Liver (tissue), 9 donors: ENCODE data around the gene DYRK3. TPM values are rescaled to one million over a fixed set of nuclear protein-coding genes. Genes with fewer than 3 reads are reported as not detected.

Experiments used
- DNase-seq: peaks from one replicate; pipeline ENCODE4 v3.0.0-alpha.2; 2017; ENCODE audit warnings: low spot score
- H3K27ac ChIP-seq, 2 donors: one replicate each; pipeline ENCODE4 v1.7.0; 2013; ENCODE audit warnings: inconsistent platforms in 2 of 2, low read length in 2 of 2, control low read depth in 1 of 2, low read depth in 1 of 2, mild to moderate bottlenecking in 1 of 2
- H3K27me3 ChIP-seq, 4 donors: one replicate each; pipeline versions ENCODE4 v1.6.1 to v1.7.0; 2013; ENCODE audit warnings: low read length in 3 of 4, inconsistent platforms in 1 of 4, mild to moderate bottlenecking in 1 of 4, moderate library complexity in 1 of 4; ENCODE audit not compliant: control insufficient read depth in 4 of 4, insufficient read depth in 4 of 4
- H3K36me3 ChIP-seq, 4 donors: one replicate each; pipeline versions ENCODE4 v1.6.1 to v1.7.0; 2013; ENCODE audit warnings: low read length in 3 of 4, mild to moderate bottlenecking in 3 of 4, low read depth in 1 of 4, moderate library complexity in 1 of 4; ENCODE audit not compliant: control insufficient read depth in 4 of 4, insufficient read depth in 3 of 4
- H3K4me1 ChIP-seq, 4 donors: one replicate each; pipeline versions ENCODE4 v1.6.1 to v1.7.0; 2013; ENCODE audit warnings: low read length in 3 of 4, mild to moderate bottlenecking in 3 of 4, moderate library complexity in 1 of 4; ENCODE audit not compliant: control insufficient read depth in 4 of 4, insufficient read depth in 4 of 4
- H3K4me3 ChIP-seq, 3 donors: one replicate each; pipeline versions ENCODE4 v1.6.1 to v1.7.0; 2013; ENCODE audit warnings: low read length in 3 of 3, control low read depth in 1 of 3, low read depth in 1 of 3, mild to moderate bottlenecking in 1 of 3
- H3K9ac ChIP-seq, 2 donors: one replicate each; pipeline ENCODE4 v1.7.0; 2013; ENCODE audit warnings: low read length in 2 of 2, mild to moderate bottlenecking in 2 of 2, moderate library complexity in 2 of 2, control low read depth in 1 of 2, low read depth in 1 of 2
- H3K9me3 ChIP-seq, 4 donors: one replicate each; pipeline versions ENCODE4 v1.6.1 to v1.7.0; 2013; ENCODE audit warnings: low read length in 3 of 4; ENCODE audit not compliant: control insufficient read depth in 4 of 4
- EGR1 ChIP-seq, 2 donors: IDR thresholded peaks; 2 replicates each; pipeline ENCODE4 v1.6.1; 2016 to 2018; ENCODE audit warnings: antibody characterized with exemption in 2 of 2, low read depth in 2 of 2
- GABPA ChIP-seq, 2 donors: IDR thresholded peaks in 1 of 2; conservative IDR thresholded peaks in 1 of 2; 2 replicates each; pipeline ENCODE4 v1.6.1; 2016; ENCODE audit warnings: antibody characterized with exemption in 2 of 2, mild to moderate bottlenecking in 1 of 2, moderate library complexity in 1 of 2
- HNF4A ChIP-seq, 2 donors: conservative IDR thresholded peaks; 2 replicates each; pipeline ENCODE4 v1.6.1; 2016; ENCODE audit warnings: antibody characterized with exemption in 2 of 2, mild to moderate bottlenecking in 2 of 2
- HNF4G ChIP-seq: IDR thresholded peaks from 2 replicates; pipeline ENCODE4 v1.6.1; 2016; ENCODE audit warnings: antibody characterized with exemption
- JUND ChIP-seq, 2 donors: IDR thresholded peaks; 2 replicates each; pipeline ENCODE4 v1.6.1; 2016; ENCODE audit warnings: antibody characterized with exemption in 2 of 2
- RAD21 ChIP-seq, 2 donors: IDR thresholded peaks; 2 replicates each; pipeline ENCODE4 v1.6.1; 2016; ENCODE audit warnings: antibody characterized with exemption in 2 of 2, mild to moderate bottlenecking in 2 of 2
- REST ChIP-seq: IDR thresholded peaks from 2 replicates; pipeline ENCODE4 v1.6.1; 2016; ENCODE audit warnings: antibody characterized with exemption, mild to moderate bottlenecking
- YY1 ChIP-seq: IDR thresholded peaks from 2 replicates; pipeline ENCODE4 v1.6.1; 2016; ENCODE audit warnings: antibody characterized with exemption, mild to moderate bottlenecking
- WGBS: extraction: QIAGEN DNeasy Blood & Tissue Kit; methylation state at CpG from one replicate; pipeline ENCODE4 v1.1.7; 2013; 5-methylcytosine and 5-hydroxymethylcytosine counted together
- polyA plus RNA-seq, 2 donors: library from polyadenylated mRNA; stranded (reverse) in 1 of 2; unstranded in 1 of 2; fragments of 200-250 nt in 1 of 2; fragments of >200 nt in 1 of 2; fragmentation: Nextera tagmentation in 1 of 2; extraction: Ambion mirVana in 1 of 2; gene quantifications; one replicate each; pipeline versions ENCODE4 v1.2.1 to v1.2.3, GENCODE V29; 2013 to 2015
- total RNA-seq, 2 donors: library from RNA; depleted of rRNA; stranded (reverse); fragments of >200 nt; gene quantifications; one replicate each; pipeline ENCODE4 v1.2.3, GENCODE V29; 2014
- TF ChIP-seq, protein P1 (sequence below): IDR thresholded peaks from 2 replicates; pipeline ENCODE4 v1.6.1; 2016; ENCODE audit warnings: antibody characterized with exemption
- donor health status: healthy.
- donor health status: healthy.
- donor health status: healthy.
- donor health status: healthy.
- donor health status: healthy.

The DYRK3 gene
- total and polyA plus RNA-seq, 4 donors, result 1.5 to 41.8 (median 5.0) TPM

DNA sequence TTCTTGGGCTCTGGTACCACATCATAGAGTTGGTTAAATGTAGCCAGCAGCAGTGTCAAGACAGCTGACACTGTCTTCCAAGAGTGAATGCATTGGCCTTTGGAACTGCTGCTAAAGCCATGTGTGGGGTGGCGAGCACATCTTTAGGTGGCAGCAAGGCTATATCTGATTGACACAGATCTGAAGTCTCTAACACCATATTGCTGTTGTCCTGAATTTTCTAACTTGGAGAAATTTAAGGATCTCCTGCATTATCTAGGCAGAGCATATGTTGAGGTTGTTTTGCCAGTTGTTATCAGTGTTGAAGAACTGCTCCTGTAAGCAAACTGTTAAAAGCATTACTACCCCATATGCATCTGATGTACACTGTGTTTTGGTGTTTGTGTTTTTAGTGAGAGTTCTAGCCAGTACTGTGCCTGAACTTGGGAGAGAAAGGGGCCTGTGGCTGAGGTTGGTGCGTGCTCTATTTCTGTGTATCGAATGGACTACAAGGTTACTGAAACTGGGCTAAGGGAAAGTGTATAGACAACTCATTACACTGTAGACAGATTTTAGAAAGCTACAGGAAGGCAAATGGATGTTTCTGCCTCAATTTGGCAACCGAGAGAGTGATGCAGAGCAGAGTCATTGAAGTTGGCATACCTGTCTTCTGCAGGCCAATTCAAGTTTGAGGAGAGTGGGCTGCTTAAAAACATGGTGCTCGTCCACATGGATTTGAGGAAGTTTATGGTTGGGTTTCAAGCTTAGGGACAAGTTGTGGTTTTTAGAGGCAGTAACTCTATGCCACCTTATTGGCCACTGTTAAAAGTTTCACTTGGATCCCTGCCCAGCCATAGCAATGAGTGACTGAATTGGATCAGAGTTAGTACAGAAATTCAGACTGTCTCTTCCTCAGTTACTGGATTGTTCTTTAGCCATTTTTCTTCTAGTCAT is 16.9 kb downstream of the DYRK3 start:
- H3K9ac ChIP-seq, result no peak overlapping the region
- H3K36me3 ChIP-seq, result peaks cover 0 to 7% (median 4%) of the 10 kb centered on the region in 4 donors
- no peak overlapping the region for H3K4me3 ChIP-seq
- TF ChIP-seq EGR1 (IDR thresholded peaks at IDR 0.05; ENCODE audit: low read depth in 2 of 2) (no peak), YY1 (no peak), HNF4A (conservative IDR thresholded peaks at IDR 0.05) (no peak), GABPA (IDR thresholded peaks at IDR 0.05 in 1 of 2, conservative IDR thresholded peaks at IDR 0.05 in 1 of 2) (no peak)
- TF ChIP-seq, protein P1, sequence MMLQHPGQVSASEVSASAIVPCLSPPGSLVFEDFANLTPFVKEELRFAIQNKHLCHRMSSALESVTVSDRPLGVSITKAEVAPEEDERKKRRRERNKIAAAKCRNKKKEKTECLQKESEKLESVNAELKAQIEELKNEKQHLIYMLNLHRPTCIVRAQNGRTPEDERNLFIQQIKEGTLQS, result no peak
- no peak for DNase-seq
- no peaks in the 10 kb centered on the region for H3K9me3 ChIP-seq
- H3K27ac ChIP-seq, result no peak overlapping the region
- H3K4me1 ChIP-seq, result no peaks in the 10 kb centered on the region
- 95% methylated on average over 5 of the region's 5 CpGs for WGBS
- H3K27me3 ChIP-seq, result no peaks in the 10 kb centered on the region

- DNase-seq, result no peak
- WGBS, result 93% methylated on average over 7 of the region's 7 CpGs
- H3K4me3 ChIP-seq, result no peak overlapping the region
- no peak for TF ChIP-seq RAD21 (IDR thresholded peaks at IDR 0.05)
- TF ChIP-seq YY1, result no peak
- TF ChIP-seq REST, result no peak
- no peak for TF ChIP-seq EGR1 (IDR thresholded peaks at IDR 0.05; ENCODE audit: low read depth in 2 of 2)
- no peak for TF ChIP-seq JUND (IDR thresholded peaks at IDR 0.05)
- no peak for TF ChIP-seq GABPA (IDR thresholded peaks at IDR 0.05 in 1 of 2, conservative IDR thresholded peaks at IDR 0.05 in 1 of 2)
- TF ChIP-seq, protein P1, result no peak
- TF ChIP-seq HNF4A (conservative IDR thresholded peaks at IDR 0.05), result no peak
- no peak overlapping the region for H3K9ac ChIP-seq
- H3K9me3 ChIP-seq, result no peaks in the 10 kb centered on the region
- H3K36me3 ChIP-seq, result no peaks in the 10 kb centered on the region
- H3K4me1 ChIP-seq, result peaks cover 0 to 4% (median 0%) of the 10 kb centered on the region in 4 donors
- H3K27me3 ChIP-seq, result no peaks in the 10 kb centered on the region
- H3K27ac ChIP-seq, result no peak overlapping the region
Observed at GRCh38 chr1:206653715-206654459, 18.6 kb downstream of the DYRK3 start.

GRCh38 chr1:206654828-206655227 is 19.5 kb downstream of the DYRK3 start:
- 82% methylated on average over 2 of the region's 2 CpGs for whole genome bisulfite sequencing
- no peak for TF ChIP-seq HNF4G
- TF ChIP-seq RAD21 (IDR thresholded peaks at IDR 0.05), result no peak
- no peaks in the 10 kb centered on the region for H3K9me3 ChIP-seq
- no peaks in the 10 kb centered on the region for H3K27me3 ChIP-seq
- no peak overlapping the region for H3K4me3 ChIP-seq
- H3K36me3 ChIP-seq, result no peaks in the 10 kb centered on the region
- H3K9ac ChIP-seq, result no peak overlapping the region
- no peak for DNase-seq
- peaks cover 0 to 13% (median 5%) of the 10 kb centered on the region in 4 donors for H3K4me1 ChIP-seq
- H3K27ac ChIP-seq, result no peak overlapping the region
